SK-N-SH (cell line): ENCODE data around the gene HTRA3. TPM values are rescaled to one million over a fixed set of nuclear protein-coding genes. Genes with fewer than 3 reads are reported as not detected.

Source experiments
- CTCF ChIA-PET: fragments of 300-600, 350-600 bp; formaldehyde crosslinking; extraction: SDS; loops from one replicate; lab custom pipeline; 2021; lab: Yijun Ruan, JAX
- POLR2A ChIA-PET: fragments of 350-600 bp; sonication (Branson Sonifier 250); formaldehyde crosslinking; extraction: SDS; loops from one replicate; lab custom pipeline; 2020; ENCODE audit warnings: antibody characterized with exemption, inconsistent platforms; lab: Yijun Ruan, JAX
- DNase-seq: peaks from one replicate; pipeline ENCODE4 v3.0.0; 2012
- H2AFZ ChIP-seq: fragments of 200-600 bp; sonication (generic); 2 replicates; pipeline ENCODE4 v1.8.1; 2016; ENCODE audit warnings: antibody characterized with exemption, mild to moderate bottlenecking, low read depth
- H3F3A ChIP-seq: fragments of 200-600 bp; sonication (generic); replicated peaks from 2 replicates; pipeline ENCODE3; 2016; ENCODE audit warnings: antibody characterized with exemption, mild to moderate bottlenecking; ENCODE audit not compliant: insufficient read depth
- H3K27ac ChIP-seq, 2 experiments: fragments of 200-500 bp in 1 of 2; fragments of 200-600 bp in 1 of 2; sonication (Bioruptor generic) in 1 of 2; sonication (generic), shearing (Covaris generic) in 1 of 2; 2 replicates each; pipeline versions ENCODE4 v1.5.1 to v1.6.1; 2014 to 2016; ENCODE audit warnings: low read depth in 2 of 2, inconsistent platforms in 1 of 2, low read length in 1 of 2, mild to moderate bottlenecking in 1 of 2, mixed read lengths in 1 of 2
- H3K27me3 ChIP-seq: fragments of 200-600 bp; sonication (generic), shearing (Covaris generic); 2 replicates; pipeline ENCODE4 v1.6.1; 2016; ENCODE audit warnings: mixed run types; ENCODE audit not compliant: insufficient read depth
- H3K36me3 ChIP-seq, 2 experiments: fragments of 200-500 bp in 1 of 2; fragments of 200-600 bp in 1 of 2; sonication (Bioruptor generic) in 1 of 2; sonication (generic) in 1 of 2; replicated peaks in 1 of 2; 2 replicates each; pipeline versions ENCODE3 to v1.5.1; 2014 to 2016; ENCODE audit warnings: low read length in 1 of 2, mild to moderate bottlenecking in 1 of 2; ENCODE audit not compliant: insufficient read depth in 2 of 2, control insufficient read depth in 1 of 2
- H3K4me1 ChIP-seq, 2 experiments: fragments of 200-500 bp in 1 of 2; fragments of 200-600 bp in 1 of 2; sonication (Bioruptor generic) in 1 of 2; sonication (generic), shearing (Covaris generic) in 1 of 2; 2 replicates each; pipeline versions ENCODE4 v1.5.1 to v1.6.1; 2014 to 2016; ENCODE audit warnings: low read depth in 1 of 2, low read length in 1 of 2, mixed run types in 1 of 2; ENCODE audit not compliant: insufficient read depth in 2 of 2, control insufficient read depth in 1 of 2
- H3K4me2 ChIP-seq: fragments of 200-600 bp; sonication (generic), shearing (Covaris generic); 2 replicates; pipeline ENCODE4 v1.6.1; 2017; ENCODE audit warnings: mixed run types
- H3K4me3 ChIP-seq, 2 experiments: fragments of 200-500 bp in 1 of 2; fragments of 200-600 bp in 1 of 2; sonication (Bioruptor generic) in 1 of 2; sonication (generic), shearing (Covaris generic) in 1 of 2; 2 replicates each; pipeline versions ENCODE4 v1.5.1 to v1.8.1; 2014 to 2016; ENCODE audit warnings: low read depth in 2 of 2, inconsistent platforms in 1 of 2, low read length in 1 of 2, mild to moderate bottlenecking in 1 of 2, mixed read lengths in 1 of 2, moderate library complexity in 1 of 2
- H3K79me2 ChIP-seq: fragments of 200-600 bp; sonication (generic); 2 replicates; pipeline ENCODE4 v1.8.1; 2017; ENCODE audit warnings: mild to moderate bottlenecking; ENCODE audit not compliant: insufficient read depth
- H3K9ac ChIP-seq: fragments of 200-600 bp; sonication (generic); 2 replicates; pipeline ENCODE4 v1.6.1; 2017; ENCODE audit warnings: mixed run types
- H3K9me2 ChIP-seq: fragments of 200-600 bp; sonication (generic); 2 replicates; pipeline ENCODE4 v1.6.1; 2017; ENCODE audit warnings: mixed run types
- H3K9me3 ChIP-seq: fragments of 200-600 bp; sonication (generic); 2 replicates; pipeline ENCODE4 v1.6.1; 2017; ENCODE audit warnings: mixed run types, mild to moderate bottlenecking, moderate library complexity
- H4K20me1 ChIP-seq: fragments of 200-600 bp; sonication (generic); 2 replicates; pipeline ENCODE4 v1.6.1; 2017; ENCODE audit warnings: mild to moderate bottlenecking, mixed run types; ENCODE audit not compliant: insufficient read depth
- CHD2 ChIP-seq: fragments of 150-350 bp; IDR thresholded peaks from 2 replicates; pipeline ENCODE4 v1.6.1; 2018; ENCODE audit warnings: low read length; ENCODE audit not compliant: partially characterized antibody
- CTCF ChIP-seq: fragments of 200-600 bp; sonication (generic); IDR thresholded peaks from 2 replicates; pipeline ENCODE4 v1.6.1; 2017; ENCODE audit warnings: antibody characterized with exemption, mild to moderate bottlenecking, moderate library complexity
- EP300 ChIP-seq, 2 experiments: IDR thresholded peaks; 2 replicates each; pipeline versions ENCODE4 v1.4.0 to v1.6.1; 2012; ENCODE audit warnings: borderline replicate concordance in 1 of 2, low read depth in 1 of 2, low read length in 1 of 2
- EZH2phosphoT487 ChIP-seq: fragments of 200-600 bp; sonication (generic); IDR thresholded peaks from 2 replicates; pipeline ENCODE4 v1.6.1; 2017; ENCODE audit warnings: low read depth, mixed run types, mild to moderate bottlenecking, antibody characterized with exemption, moderate library complexity, borderline replicate concordance
- FOSL2 ChIP-seq: IDR thresholded peaks from 2 replicates; pipeline ENCODE4 v1.4.0; 2012; ENCODE audit warnings: low read depth, mild to moderate bottlenecking, moderate library complexity, borderline replicate concordance
- FOXJ3 ChIP-seq: sonication (generic); formaldehyde crosslinking; IDR thresholded peaks from 2 replicates; pipeline ENCODE4 v1.5.1; 2020; ENCODE audit warnings: mild to moderate bottlenecking, missing genetic modification reagents
- GABPA ChIP-seq: IDR thresholded peaks from 2 replicates; pipeline ENCODE4 v1.4.0; 2012; ENCODE audit warnings: low read depth, mild to moderate bottlenecking
- GATA2 ChIP-seq: sonication (generic); formaldehyde crosslinking; IDR thresholded peaks from 2 replicates; pipeline ENCODE4 v1.5.0; 2020; ENCODE audit warnings: mild to moderate bottlenecking, missing genetic modification reagents
- MEF2A ChIP-seq: IDR thresholded peaks from 2 replicates; pipeline ENCODE4 v1.4.0; 2012; ENCODE audit warnings: low read depth, borderline replicate concordance
- MXI1 ChIP-seq: IDR thresholded peaks from 2 replicates; pipeline ENCODE4 v1.6.1; 2012; ENCODE audit warnings: mild to moderate bottlenecking, low read depth, low read length, improper control_type of control experiment
- RAD21 ChIP-seq: IDR thresholded peaks from 2 replicates; pipeline ENCODE4 v1.6.1; 2012; ENCODE audit warnings: mild to moderate bottlenecking, low read length
- RCOR1 ChIP-seq: fragments of 150-350 bp; IDR thresholded peaks from 2 replicates; pipeline ENCODE4 v1.6.1; 2017; ENCODE audit warnings: antibody characterized with exemption, low read length
- SIN3A ChIP-seq: IDR thresholded peaks from 2 replicates; pipeline ENCODE4 v1.6.1; 2012; ENCODE audit warnings: low read depth, mild to moderate bottlenecking, low read length, moderate library complexity, borderline replicate concordance
- SMC3 ChIP-seq: IDR thresholded peaks from 2 replicates; pipeline ENCODE4 v1.6.1; 2012; ENCODE audit warnings: low read depth, low read length, improper control_type of control experiment
- TCF12 ChIP-seq: IDR thresholded peaks from 2 replicates; pipeline ENCODE4 v1.4.0; 2012
- USF1 ChIP-seq: IDR thresholded peaks from 2 replicates; pipeline ENCODE4 v1.4.0; 2012; ENCODE audit warnings: low read depth, borderline replicate concordance
- YY1 ChIP-seq: IDR thresholded peaks from 2 replicates; pipeline ENCODE4 v1.4.0; 2012; ENCODE audit warnings: low read depth, mild to moderate bottlenecking
- WGBS: methylation state at CpG from one replicate; pipeline ENCODE4 v1.1.6; 2017; ENCODE audit warnings: low lambda C conversion rate; 5-methylcytosine and 5-hydroxymethylcytosine counted together
- polyA plus RNA-seq, 3 experiments: library from polyadenylated mRNA; depleted of rRNA; stranded (reverse); fragments of >200 nt; gene quantifications; 2 replicates each; pipeline ENCODE4 v1.2.3, GENCODE V29; 2012
- TF ChIP-seq, protein P1 (sequence below): IDR thresholded peaks from 2 replicates; pipeline ENCODE4; 2012
- TF ChIP-seq, protein P2 (sequence below): IDR thresholded peaks from 2 replicates; pipeline ENCODE4 v1.4.0; 2012; ENCODE audit warnings: low read depth, borderline replicate concordance
- TF ChIP-seq, protein P3 (sequence below): fragments of 150-350 bp; IDR thresholded peaks from 2 replicates; pipeline ENCODE4 v1.6.1; 2016; ENCODE audit warnings: mild to moderate bottlenecking, low read depth, low read length

The HTRA3 gene
- polyA plus RNA-seq, 1 of the 3 experiments (the other 2 are of a cell fraction): 0.05 TPM

DNA sequence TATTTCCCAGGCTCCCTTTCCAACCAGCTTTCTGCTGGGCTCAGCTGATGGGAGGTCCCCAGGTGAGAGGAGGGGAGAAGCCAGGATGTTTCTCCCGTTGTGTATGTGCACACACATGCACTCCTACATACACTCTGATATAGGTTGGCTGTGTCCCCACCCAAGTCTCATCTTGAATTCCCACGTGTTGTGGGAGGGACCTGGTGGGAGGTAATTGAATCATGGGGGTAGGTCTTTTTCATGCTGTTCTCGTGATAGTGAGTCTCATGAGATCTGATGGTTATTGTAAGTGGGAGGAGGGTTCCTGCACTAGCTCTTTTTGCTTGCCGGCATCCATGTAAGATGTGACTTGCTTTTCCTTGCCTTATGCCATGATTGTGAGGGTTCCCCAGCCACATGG lies 11.7 kb upstream of the HTRA3 start:
- DNase-seq: no peak
- no peaks in the 10 kb centered on the region for H4K20me1 ChIP-seq
- TF ChIP-seq TCF12: no peak
- no peak for TF ChIP-seq CTCF
- TF ChIP-seq RCOR1: no peak
- TF ChIP-seq, protein P1, sequence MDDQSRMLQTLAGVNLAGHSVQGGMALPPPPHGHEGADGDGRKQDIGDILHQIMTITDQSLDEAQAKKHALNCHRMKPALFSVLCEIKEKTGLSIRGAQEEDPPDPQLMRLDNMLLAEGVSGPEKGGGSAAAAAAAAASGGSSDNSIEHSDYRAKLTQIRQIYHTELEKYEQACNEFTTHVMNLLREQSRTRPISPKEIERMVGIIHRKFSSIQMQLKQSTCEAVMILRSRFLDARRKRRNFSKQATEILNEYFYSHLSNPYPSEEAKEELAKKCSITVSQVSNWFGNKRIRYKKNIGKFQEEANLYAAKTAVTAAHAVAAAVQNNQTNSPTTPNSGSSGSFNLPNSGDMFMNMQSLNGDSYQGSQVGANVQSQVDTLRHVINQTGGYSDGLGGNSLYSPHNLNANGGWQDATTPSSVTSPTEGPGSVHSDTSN: no peak
- TF ChIP-seq USF1: no peak
- no peak for TF ChIP-seq MXI1
- no peak for TF ChIP-seq RAD21
- TF ChIP-seq FOXJ3 (CRISPR knock-in tag): no peak
- no peak for TF ChIP-seq MEF2A
- TF ChIP-seq FOSL2: no peak
- TF ChIP-seq SIN3A: no peak
- no peak for TF ChIP-seq SMC3
- TF ChIP-seq GABPA: no peak
- TF ChIP-seq YY1: no peak
- TF ChIP-seq EP300 (IDR thresholded peaks at IDR 0.05; ENCODE audit: borderline replicate concordance in 1 of 2, low read depth in 1 of 2, low read length in 1 of 2): no peak
- no peak for TF ChIP-seq CHD2
- TF ChIP-seq, protein P2, sequence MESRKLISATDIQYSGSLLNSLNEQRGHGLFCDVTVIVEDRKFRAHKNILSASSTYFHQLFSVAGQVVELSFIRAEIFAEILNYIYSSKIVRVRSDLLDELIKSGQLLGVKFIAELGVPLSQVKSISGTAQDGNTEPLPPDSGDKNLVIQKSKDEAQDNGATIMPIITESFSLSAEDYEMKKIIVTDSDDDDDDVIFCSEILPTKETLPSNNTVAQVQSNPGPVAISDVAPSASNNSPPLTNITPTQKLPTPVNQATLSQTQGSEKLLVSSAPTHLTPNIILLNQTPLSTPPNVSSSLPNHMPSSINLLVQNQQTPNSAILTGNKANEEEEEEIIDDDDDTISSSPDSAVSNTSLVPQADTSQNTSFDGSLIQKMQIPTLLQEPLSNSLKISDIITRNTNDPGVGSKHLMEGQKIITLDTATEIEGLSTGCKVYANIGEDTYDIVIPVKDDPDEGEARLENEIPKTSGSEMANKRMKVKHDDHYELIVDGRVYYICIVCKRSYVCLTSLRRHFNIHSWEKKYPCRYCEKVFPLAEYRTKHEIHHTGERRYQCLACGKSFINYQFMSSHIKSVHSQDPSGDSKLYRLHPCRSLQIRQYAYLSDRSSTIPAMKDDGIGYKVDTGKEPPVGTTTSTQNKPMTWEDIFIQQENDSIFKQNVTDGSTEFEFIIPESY: no peak
- no peak for TF ChIP-seq EZH2phosphoT487
- no peak for TF ChIP-seq GATA2
- TF ChIP-seq, protein P3, sequence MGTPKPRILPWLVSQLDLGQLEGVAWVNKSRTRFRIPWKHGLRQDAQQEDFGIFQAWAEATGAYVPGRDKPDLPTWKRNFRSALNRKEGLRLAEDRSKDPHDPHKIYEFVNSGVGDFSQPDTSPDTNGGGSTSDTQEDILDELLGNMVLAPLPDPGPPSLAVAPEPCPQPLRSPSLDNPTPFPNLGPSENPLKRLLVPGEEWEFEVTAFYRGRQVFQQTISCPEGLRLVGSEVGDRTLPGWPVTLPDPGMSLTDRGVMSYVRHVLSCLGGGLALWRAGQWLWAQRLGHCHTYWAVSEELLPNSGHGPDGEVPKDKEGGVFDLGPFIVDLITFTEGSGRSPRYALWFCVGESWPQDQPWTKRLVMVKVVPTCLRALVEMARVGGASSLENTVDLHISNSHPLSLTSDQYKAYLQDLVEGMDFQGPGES: no peak
- H3K4me3 ChIP-seq: no peak overlapping the region
- H3K4me1 ChIP-seq: peaks cover 5 to 21% of the 10 kb centered on the region in 2 experiments; a peak in 1 of 4 replicates
- ChIA-PET POLR2A (no interaction called here), CTCF (interaction anchor here (1.6 kb wide), 1 partner anchor 9 kb away, joined by 5 read pairs; no protein-coding TSS in a partner anchor)
- H3K9ac ChIP-seq: no peak overlapping the region
- H3K36me3 ChIP-seq: no peaks in the 10 kb centered on the region
- H3K27me3 ChIP-seq: no peaks in the 10 kb centered on the region
- no peak overlapping the region for H3K4me2 ChIP-seq
- WGBS: 60% methylated on average over 4 of the region's 4 CpGs
- no peaks in the 10 kb centered on the region for H3K9me2 ChIP-seq
- H3K9me3 ChIP-seq: no peaks in the 10 kb centered on the region
- no peak overlapping the region for H3K27ac ChIP-seq
- H3K79me2 ChIP-seq: no peaks in the 10 kb centered on the region
- no peaks in the 10 kb centered on the region for H3F3A ChIP-seq
- no peak overlapping the region for H2AFZ ChIP-seq
